Measurements from ENCODE around the gene S100A7A.

The S100A7A gene

DNA sequence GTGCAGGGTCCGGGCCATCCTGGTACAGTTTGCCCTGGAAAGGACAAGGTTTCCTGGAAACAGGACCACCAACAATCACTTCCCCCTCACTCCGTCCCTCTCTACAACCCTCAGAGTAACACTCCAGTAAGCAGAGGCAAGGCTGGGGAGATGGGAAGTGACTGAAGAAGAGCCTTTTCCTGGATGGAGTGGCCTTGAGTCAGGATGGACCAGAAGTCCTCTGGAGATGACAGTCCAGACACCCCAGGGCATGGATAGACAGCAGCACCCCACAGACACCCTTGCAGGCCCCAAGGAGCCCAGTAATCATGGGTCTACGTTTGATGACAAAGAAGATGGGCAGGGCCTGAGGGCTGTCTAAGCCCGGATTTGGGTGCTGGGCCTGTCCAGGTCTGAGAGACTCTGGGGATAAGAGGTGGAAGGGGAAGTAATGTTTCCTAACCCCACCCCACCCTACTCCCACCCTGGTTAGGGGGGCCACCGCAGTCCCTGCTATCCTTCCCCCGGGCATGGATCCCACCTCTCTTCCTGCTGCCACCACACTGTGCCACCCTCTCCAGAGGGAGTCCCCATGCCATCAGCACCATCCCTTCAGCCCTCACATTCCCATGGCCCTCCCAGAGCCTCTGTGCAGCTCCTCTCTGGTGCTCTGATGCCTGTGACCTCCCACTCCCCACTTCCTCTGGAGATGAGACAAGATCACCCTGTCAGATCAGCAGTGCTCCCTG, 18.2 kb upstream of the S100A7A start:
- no peak for TF ChIP-seq POLR2AphosphoS5 (IDR thresholded peaks at IDR 0.05; ENCODE audit: low read depth)
- TF ChIP-seq, protein P1, sequence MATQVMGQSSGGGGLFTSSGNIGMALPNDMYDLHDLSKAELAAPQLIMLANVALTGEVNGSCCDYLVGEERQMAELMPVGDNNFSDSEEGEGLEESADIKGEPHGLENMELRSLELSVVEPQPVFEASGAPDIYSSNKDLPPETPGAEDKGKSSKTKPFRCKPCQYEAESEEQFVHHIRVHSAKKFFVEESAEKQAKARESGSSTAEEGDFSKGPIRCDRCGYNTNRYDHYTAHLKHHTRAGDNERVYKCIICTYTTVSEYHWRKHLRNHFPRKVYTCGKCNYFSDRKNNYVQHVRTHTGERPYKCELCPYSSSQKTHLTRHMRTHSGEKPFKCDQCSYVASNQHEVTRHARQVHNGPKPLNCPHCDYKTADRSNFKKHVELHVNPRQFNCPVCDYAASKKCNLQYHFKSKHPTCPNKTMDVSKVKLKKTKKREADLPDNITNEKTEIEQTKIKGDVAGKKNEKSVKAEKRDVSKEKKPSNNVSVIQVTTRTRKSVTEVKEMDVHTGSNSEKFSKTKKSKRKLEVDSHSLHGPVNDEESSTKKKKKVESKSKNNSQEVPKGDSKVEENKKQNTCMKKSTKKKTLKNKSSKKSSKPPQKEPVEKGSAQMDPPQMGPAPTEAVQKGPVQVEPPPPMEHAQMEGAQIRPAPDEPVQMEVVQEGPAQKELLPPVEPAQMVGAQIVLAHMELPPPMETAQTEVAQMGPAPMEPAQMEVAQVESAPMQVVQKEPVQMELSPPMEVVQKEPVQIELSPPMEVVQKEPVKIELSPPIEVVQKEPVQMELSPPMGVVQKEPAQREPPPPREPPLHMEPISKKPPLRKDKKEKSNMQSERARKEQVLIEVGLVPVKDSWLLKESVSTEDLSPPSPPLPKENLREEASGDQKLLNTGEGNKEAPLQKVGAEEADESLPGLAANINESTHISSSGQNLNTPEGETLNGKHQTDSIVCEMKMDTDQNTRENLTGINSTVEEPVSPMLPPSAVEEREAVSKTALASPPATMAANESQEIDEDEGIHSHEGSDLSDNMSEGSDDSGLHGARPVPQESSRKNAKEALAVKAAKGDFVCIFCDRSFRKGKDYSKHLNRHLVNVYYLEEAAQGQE (IDR thresholded peaks at IDR 0.05; ENCODE audit: insufficient replicate concordance, low read depth), result no peak
- Histone ChIP-seq H3K4me3 (replicated peaks; ENCODE audit: insufficient read depth, low read length) (no peak overlapping the region), H3K27me3 (ENCODE audit: insufficient read depth, poor library complexity, severe bottlenecking) (no peaks in the 10 kb centered on the region), H3K27ac (replicated peaks) (no peak overlapping the region)
- no peak for DNase-seq (ENCODE audit: low read depth in 1 of 2, low spot score in 1 of 2)

GRCh38 chr1:153399401-153400055, 16.8 kb upstream of the S100A7A start:
- TF ChIP-seq CTCF (IDR thresholded peaks at IDR 0.05; ENCODE audit: insufficient read depth, low read length), result no peak
- no peak for TF ChIP-seq GABPA (IDR thresholded peaks at IDR 0.05; ENCODE audit: low read depth)
- TF ChIP-seq, protein P1 (IDR thresholded peaks at IDR 0.05; ENCODE audit: insufficient replicate concordance, low read depth), result no peak
- TF ChIP-seq SPI1 (IDR thresholded peaks at IDR 0.05; ENCODE audit: borderline replicate concordance, low read depth), result no peak
- TF ChIP-seq POLR2AphosphoS5 (IDR thresholded peaks at IDR 0.05; ENCODE audit: low read depth), result no peak
- Histone ChIP-seq H3K27ac (replicated peaks) (no peak overlapping the region), H3K27me3 (ENCODE audit: insufficient read depth, poor library complexity, severe bottlenecking) (no peaks in the 10 kb centered on the region), H3K4me3 (replicated peaks; ENCODE audit: insufficient read depth, low read length) (no peak overlapping the region)
- no peak for DNase-seq (ENCODE audit: low read depth in 1 of 2, low spot score in 1 of 2)

DNA sequence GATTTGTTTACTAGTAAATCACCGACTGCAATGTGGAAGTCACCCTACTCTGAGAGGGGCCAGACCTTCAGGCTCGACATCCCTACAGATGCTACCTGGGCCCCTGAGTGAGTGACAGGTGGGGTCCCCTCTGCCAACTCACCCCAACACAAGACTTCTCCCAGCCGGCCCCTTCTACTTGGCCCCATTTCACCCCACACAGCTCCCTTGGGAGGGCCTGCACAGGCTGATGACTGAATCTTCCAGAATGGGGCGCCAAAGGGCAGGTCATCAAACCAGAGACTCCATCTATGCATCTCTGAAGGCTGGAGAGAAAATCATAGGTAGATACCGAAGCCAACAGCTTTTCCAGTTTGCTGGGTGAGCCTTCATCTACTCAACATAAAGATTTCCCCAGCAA, 16.1 kb upstream of the S100A7A start:
- TF ChIP-seq, protein P1 (IDR thresholded peaks at IDR 0.05; ENCODE audit: insufficient replicate concordance, low read depth), result no peak
- DNase-seq (ENCODE audit: low read depth in 1 of 2, low spot score in 1 of 2), result no peak
- H3K27ac ChIP-seq (replicated peaks), result no peak overlapping the region
- H3K27me3 ChIP-seq (ENCODE audit: insufficient read depth, poor library complexity, severe bottlenecking), result no peaks in the 10 kb centered on the region
- H3K4me3 ChIP-seq (replicated peaks; ENCODE audit: insufficient read depth, low read length), result no peak overlapping the region

DNA sequence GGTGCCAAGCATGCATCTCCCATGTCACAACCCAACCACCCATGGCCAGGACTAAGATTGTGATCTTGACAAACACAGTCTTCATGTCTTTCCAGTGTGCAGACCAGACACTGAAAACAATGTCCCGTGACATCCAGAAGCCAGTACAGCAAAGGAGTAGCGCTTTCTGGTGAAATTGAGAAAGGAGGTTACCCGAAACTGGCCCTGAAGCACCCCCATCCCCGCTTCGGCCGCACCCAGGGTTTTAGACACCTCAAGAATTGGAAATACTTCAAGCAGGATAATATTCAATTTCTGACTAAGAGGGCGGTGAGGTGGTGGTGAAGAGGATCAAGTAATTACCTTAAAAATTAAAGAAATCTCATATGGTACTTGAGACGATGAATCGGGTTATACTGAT, 14.9 kb upstream of the S100A7A start:
- DNase-seq (ENCODE audit: low read depth in 1 of 2, low spot score in 1 of 2), result no peak
- no peaks in the 10 kb centered on the region for H3K27me3 ChIP-seq (ENCODE audit: insufficient read depth, poor library complexity, severe bottlenecking)
- H3K4me3 ChIP-seq (replicated peaks; ENCODE audit: insufficient read depth, low read length), result no peak overlapping the region
- no peak overlapping the region for H3K27ac ChIP-seq (replicated peaks)
- TF ChIP-seq, protein P1 (IDR thresholded peaks at IDR 0.05; ENCODE audit: insufficient replicate concordance, low read depth), result no peak
- TF ChIP-seq POLR2AphosphoS5 (IDR thresholded peaks at IDR 0.05; ENCODE audit: low read depth) (no peak), SPI1 (IDR thresholded peaks at IDR 0.05; ENCODE audit: borderline replicate concordance, low read depth) (no peak), CTCF (IDR thresholded peaks at IDR 0.05; ENCODE audit: insufficient read depth, low read length) (no peak), GABPA (IDR thresholded peaks at IDR 0.05; ENCODE audit: low read depth) (no peak)
